ENCODE measurements around the gene ZNF575. TPM values are rescaled to one million over a fixed set of nuclear protein-coding genes. Genes with fewer than 3 reads are reported as not detected.

Gene ZNF575
- total RNA-seq, 4 donors from 2014 or later = not detected

- intact Hi-C loops (cut with DNase I; ENCODE audit: low total_unique reads) = no loop called here
- DNase-seq = peak; percentile 57 to 69
- H3K27ac ChIP-seq = peak overlapping the region; percentile 34 to 64 (median 58)
- in situ Hi-C loops (cut with MboI; ENCODE audit: low sequenced_read_pairs in 4 of 4) = no loop called here
- no peak for TF ChIP-seq POLR2A (IDR thresholded peaks at IDR 0.05)
- TF ChIP-seq CTCF (IDR thresholded peaks at IDR 0.05 in 4 of 5, conservative IDR thresholded peaks at IDR 0.05 in 1 of 5) = no peak
- H3K4me1 ChIP-seq = peaks cover 6 to 12% of the 10 kb centered on the region in 2 donors
- no peak overlapping the region for H3K4me3 ChIP-seq
- H3K9me3 ChIP-seq = no peaks in the 10 kb centered on the region
- H3K27me3 ChIP-seq = no peaks in the 10 kb centered on the region
- H3K36me3 ChIP-seq = peaks cover 0 to 22% of the 10 kb centered on the region in 2 donors
- ATAC-seq = peak; percentile 88 to 94
These were observed 29.8 kb downstream of the ZNF575 start for GRCh38 chr19:43562698-43563241.

GRCh38 chr19:43563816-43564457 lies 30.9 kb downstream of the ZNF575 start:
- Histone ChIP-seq H3K27me3 (no peaks in the 10 kb centered on the region), H3K4me1 (peaks cover 6 to 12% of the 10 kb centered on the region in 2 donors), H3K36me3 (peaks cover 0 to 18% of the 10 kb centered on the region in 2 donors), H3K4me3 (no peak overlapping the region), H3K9me3 (no peaks in the 10 kb centered on the region), H3K27ac (no peak overlapping the region)
- TF ChIP-seq CTCF (IDR thresholded peaks at IDR 0.05 in 4 of 5, conservative IDR thresholded peaks at IDR 0.05 in 1 of 5) = no peak
- no peak for TF ChIP-seq POLR2A (IDR thresholded peaks at IDR 0.05)
- ATAC-seq = no peak
- no peak for DNase-seq
- intact Hi-C loops (cut with DNase I; ENCODE audit: low total_unique reads) (no loop called here), in situ Hi-C loops (cut with MboI; ENCODE audit: low sequenced_read_pairs in 4 of 4) (no loop called here)

- H3K27ac ChIP-seq = no peak overlapping the region
- no peak for TF ChIP-seq POLR2A (IDR thresholded peaks at IDR 0.05)
- TF ChIP-seq CTCF (IDR thresholded peaks at IDR 0.05 in 4 of 5, conservative IDR thresholded peaks at IDR 0.05 in 1 of 5) = no peak
- intact Hi-C loops (cut with DNase I; ENCODE audit: low total_unique reads) = no loop called here
- no peaks in the 10 kb centered on the region for H3K27me3 ChIP-seq
- H3K4me3 ChIP-seq = no peak overlapping the region
- peaks cover 6 to 12% of the 10 kb centered on the region in 2 donors for H3K4me1 ChIP-seq
- DNase-seq (no peak), ATAC-seq (no peak)
- peaks cover 0 to 15% of the 10 kb centered on the region in 2 donors for H3K36me3 ChIP-seq
- no peaks in the 10 kb centered on the region for H3K9me3 ChIP-seq
- in situ Hi-C loops (cut with MboI; ENCODE audit: low sequenced_read_pairs in 4 of 4) = no loop called here
These were observed 31.8 kb downstream of the ZNF575 start for GRCh38 chr19:43564800-43565199.

GRCh38 chr19:43569657-43570056 lies 36.7 kb downstream of the ZNF575 start:
- intact Hi-C loops (cut with DNase I; ENCODE audit: low total_unique reads) (loop anchor here (5.0 kb wide), 1 partner anchor 48 kb away; the partner anchor contains the start of gene ZNF428), in situ Hi-C loops (cut with MboI; ENCODE audit: low sequenced_read_pairs in 4 of 4) (no loop called here)
- no peak overlapping the region for H3K4me3 ChIP-seq
- no peak for DNase-seq
- no peak overlapping the region for H3K27ac ChIP-seq
- H3K4me1 ChIP-seq = peaks cover 4 to 8% of the 10 kb centered on the region in 2 donors
- no peak for ATAC-seq
- no peaks in the 10 kb centered on the region for H3K9me3 ChIP-seq
- TF ChIP-seq POLR2A (IDR thresholded peaks at IDR 0.05) (no peak), CTCF (IDR thresholded peaks at IDR 0.05 in 4 of 5, conservative IDR thresholded peaks at IDR 0.05 in 1 of 5) (no peak)
- peaks cover 0 to 8% of the 10 kb centered on the region in 2 donors for H3K36me3 ChIP-seq
- H3K27me3 ChIP-seq = no peaks in the 10 kb centered on the region
